ENCODE data around the gene PPP1R1B.
A peak's percentile ranks its signal among the peaks of the same experiment; 100 is the strongest.

The PPP1R1B gene

DNA sequence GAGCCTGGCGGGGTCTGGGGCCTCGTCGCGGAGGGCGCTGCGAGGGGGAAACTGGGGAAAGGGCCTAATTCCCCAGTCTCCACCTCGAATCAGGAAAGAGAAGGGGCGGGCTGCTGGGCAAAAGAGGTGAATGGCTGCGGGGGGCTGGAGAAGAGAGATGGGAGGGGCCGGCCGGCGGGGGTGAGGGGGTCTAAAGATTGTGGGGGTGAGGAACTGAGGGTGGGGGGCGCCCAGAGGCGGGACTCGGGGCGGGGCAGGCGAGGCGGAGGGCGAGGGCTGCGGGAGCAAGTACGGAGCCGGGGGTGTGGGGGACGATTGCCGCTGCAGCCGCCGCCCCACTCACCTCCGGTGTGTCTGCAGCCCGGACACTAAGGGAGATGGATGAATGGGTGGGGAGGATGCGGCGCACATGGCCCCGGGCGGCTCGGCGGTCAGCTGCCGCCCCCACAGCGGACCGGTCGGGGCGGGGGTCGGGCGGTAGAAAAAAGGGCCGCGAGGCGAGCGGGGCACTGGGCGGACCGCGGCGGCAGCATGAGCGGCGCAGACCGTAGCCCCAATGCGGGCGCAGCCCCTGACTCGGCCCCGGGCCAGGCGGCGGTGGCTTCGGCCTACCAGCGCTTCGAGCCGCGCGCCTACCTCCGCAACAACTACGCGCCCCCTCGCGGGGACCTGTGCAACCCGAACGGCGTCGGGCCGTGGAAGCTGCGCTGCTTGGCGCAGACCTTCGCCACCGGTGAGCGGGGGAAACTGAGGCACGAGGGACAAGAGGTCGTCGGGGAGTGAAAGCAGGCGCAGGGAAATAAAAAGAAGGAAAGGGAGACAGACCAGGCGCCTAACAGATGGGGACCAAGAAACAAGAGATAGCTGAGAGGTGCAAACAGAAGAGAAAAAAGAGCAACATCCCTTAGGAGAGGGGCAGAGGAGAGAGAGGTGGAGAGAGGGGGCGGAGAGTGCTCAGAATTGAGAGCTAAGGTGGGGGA is 41.5 kb downstream of the PPP1R1B start, which contains the start of gene PNMT:
TSS of gene PNMT (plus strand) at position 509 of the 980 bp plus-strand sequence. CDS start at position 532, 23 bp downstream.
- peak; percentile 85 for DNase-seq (ENCODE audit: low spot score)

DNA sequence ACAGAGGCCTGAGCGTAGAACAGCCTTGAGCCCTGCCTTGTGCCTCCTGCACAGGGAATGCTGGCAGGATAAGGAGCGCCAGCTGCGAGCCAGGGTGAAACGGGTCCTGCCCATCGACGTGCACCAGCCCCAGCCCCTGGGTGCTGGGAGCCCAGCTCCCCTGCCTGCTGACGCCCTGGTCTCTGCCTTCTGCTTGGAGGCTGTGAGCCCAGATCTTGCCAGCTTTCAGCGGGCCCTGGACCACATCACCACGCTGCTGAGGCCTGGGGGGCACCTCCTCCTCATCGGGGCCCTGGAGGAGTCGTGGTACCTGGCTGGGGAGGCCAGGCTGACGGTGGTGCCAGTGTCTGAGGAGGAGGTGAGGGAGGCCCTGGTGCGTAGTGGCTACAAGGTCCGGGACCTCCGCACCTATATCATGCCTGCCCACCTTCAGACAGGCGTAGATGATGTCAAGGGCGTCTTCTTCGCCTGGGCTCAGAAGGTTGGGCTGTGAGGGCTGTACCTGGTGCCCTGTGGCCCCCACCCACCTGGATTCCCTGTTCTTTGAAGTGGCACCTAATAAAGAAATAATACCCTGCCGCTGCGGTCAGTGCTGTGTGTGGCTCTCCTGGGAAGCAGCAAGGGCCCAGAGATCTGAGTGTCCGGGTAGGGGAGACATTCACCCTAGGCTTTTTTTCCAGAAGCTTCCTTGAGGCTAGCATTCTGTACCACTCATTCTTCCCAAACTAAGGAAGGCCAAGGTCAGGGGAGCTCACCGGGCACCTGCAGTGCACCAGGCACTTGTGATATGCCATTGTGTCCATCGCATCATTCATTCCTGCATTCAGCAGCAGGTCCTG is 43.4 kb downstream of the PPP1R1B start:
- DNase-seq (ENCODE audit: low spot score) = no peak

DNA sequence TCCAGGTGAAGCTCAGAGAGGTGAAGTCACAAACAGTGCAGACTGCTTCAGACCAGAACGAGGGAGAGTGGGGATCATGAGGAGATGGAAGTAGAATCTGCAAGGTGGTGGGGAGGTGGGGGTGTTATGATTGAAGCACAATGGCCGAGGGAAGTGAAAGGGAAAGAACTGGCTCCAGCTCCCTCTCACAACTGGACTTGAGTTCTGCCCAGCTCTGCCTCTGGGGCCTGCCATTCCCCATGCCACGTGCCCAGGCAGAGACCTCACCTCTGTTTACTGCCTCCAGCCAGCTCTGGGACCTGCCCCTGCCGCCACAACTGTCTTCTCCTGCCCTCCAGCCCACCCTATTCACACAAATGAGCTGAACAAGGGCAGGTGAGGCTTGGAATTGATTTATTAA is 44.0 kb downstream of the PPP1R1B start:
- DNase-seq (ENCODE audit: low spot score) = no peak

DNA sequence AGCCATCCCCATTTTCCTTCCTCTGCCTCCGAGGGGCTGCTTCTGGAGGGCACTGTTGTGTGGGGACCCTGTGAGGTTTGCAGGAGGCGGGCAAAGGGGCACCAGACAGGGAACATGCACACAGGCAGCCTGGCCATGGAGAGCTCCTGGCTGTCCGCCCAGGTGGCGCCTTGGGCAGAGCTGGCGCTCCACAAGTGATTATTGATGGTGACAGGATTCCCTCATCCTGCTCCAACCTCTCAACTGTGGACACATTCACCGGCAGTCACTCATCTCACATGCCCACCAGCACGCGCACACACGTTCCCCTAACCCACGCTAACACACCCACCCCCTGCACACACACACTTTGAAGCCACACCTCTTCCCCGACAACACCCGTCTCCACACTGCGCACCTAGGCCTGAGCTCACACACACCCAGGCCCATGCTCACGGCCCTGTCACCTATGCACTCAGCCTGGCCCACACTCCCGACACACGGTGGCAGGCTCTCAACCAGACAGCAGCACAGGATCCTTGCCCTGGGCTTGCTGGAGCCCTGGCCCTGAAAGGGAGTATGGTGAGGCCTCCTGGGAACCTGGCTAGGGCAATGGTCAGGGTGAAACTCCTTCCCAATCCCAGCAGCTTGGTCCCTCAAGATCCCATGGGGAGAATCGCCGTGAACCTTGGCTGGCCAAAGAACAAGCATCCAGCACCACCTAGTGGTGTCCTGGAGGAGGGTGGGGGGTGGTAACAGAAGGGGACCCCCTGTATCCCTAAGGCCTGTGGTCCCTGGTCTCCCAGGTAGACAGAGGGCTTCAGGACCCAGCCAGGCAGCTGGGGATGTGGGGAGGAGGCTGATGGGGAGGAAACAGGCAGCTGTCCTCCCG is 45.1 kb downstream of the PPP1R1B start:
- peak; percentile 85 for DNase-seq (ENCODE audit: low spot score)

DNA sequence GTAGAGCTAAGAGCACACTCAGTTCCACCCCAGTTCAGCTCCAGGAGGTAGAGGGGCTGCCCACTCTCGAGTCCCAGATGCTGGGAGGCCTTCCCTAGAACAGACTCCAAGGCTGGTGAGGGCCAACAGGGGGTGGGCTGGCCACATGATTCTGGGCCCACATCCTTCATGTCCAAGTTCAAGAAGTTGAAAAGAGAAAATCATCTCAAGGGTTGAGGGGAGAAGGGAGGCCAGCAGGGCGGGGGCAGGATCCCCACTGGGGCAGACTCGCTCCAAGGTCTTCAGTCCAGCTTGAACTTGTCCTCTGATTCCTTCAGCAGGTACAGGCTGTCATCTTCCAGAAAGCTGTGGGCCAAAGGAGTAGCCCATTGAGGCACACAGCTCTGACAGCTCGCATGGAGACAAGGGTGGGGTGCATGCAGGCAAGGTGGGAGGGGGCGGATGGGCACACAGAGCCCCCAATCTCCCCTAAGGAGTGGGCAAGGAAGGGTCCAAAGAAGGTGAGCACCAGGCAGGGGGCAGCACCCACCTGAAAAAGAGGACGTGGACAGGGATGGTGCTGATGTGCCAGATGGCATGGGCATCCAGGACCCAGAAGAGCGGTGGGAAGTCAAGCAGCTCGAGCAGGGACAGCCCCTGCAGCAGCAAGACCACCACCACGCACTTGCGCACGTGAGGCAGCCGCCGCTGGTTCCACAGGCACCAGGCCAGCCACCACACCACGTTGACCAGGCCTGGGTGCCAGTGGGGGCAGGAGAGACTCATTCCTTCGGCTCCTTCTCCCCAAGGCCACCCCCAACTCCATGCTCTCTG is 46.0 kb downstream of the PPP1R1B start:
- DNase-seq (ENCODE audit: low spot score) = no peak

DNA sequence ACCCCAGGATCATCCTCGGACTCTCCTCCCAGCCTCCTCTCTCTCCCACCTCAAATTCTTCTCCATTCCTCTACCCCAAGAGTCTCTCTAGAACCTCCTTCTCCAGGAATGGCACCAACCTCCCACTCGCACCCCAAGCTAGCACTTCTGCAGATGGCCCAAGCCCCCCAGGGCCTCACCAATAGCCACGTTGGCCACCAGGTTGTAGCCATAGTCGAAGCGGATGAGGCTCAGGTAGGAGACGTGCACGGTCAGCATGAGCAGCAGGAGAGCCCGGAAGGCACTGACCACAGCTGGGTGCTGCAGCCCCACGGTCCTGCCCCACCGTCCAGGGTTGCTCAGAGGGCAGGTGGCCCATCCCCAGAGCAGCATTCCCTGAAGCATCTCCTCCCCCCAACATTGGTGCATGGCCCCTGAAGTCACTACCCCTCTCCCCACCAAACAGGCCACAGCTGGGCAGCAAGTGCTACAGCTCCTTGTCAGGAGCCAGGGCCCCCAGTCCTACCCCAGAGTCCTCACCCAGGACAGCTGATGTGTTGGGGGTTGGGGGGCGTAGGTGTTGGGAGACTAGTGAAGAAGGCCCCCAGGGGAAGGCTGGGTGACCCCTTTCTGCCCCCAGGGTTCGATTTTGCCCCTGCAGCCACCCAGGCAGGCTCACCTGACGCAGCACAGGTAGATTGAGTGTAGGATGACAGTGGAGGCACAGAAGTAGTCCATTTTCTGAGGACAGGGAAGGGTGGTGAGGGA is 46.8 kb downstream of the PPP1R1B start:
- DNase-seq (ENCODE audit: low spot score) = no peak

DNA sequence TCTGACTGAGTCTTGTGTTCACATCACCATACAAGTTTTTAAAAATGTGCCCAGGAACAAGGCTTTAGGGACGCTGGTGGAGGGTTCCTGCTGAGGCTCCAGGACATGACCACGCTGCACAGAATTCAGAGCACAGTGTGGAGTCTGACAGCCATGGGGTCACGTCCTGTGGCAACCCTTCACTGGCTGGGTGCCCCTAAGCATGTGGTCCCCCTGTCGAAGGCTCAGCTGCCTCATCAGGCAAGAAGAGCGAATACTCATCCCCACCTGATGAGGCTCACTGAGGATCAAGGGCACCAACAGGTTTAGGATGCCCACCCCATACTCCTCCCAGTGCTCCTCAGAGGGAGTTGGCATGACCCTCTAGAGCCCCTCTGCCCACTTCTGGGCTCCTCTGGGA is 47.4 kb downstream of the PPP1R1B start:
- no peak for DNase-seq (ENCODE audit: low spot score)

DNA sequence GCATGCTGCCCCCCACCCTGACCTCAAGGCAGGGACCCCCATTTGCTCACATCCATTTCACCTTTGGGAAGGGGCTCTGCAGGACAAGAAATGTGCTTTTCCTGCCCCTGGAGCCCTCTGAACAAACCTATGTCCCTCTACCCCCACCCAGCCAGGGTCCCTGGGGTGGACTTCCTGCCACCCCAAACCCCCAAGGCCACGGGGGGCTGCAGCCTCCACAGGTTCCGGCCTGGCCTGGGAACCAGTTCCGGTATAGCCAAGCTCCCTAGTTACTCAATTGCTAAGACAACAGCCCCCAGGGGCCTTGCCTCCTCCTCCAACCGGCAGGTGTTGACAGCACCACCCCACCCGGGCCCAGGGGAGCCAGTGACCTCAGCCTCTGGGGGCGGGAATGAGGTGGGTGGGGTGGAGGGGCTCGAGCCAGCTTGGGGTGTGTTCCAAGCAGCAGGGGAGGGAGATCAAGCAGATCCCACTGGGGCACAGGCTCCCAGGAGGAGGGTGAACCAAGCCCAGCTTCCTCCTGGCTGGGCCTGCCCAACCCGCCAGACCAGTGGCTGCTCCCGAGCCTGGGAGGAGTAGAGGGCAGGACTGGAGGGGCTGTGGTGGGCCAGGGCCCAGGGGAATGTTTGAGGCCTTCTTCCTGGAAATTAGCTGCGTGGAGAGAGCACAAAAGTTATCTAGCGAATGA is 48.1 kb downstream of the PPP1R1B start:
- peak; percentile 67 for DNase-seq (ENCODE audit: low spot score)

DNA sequence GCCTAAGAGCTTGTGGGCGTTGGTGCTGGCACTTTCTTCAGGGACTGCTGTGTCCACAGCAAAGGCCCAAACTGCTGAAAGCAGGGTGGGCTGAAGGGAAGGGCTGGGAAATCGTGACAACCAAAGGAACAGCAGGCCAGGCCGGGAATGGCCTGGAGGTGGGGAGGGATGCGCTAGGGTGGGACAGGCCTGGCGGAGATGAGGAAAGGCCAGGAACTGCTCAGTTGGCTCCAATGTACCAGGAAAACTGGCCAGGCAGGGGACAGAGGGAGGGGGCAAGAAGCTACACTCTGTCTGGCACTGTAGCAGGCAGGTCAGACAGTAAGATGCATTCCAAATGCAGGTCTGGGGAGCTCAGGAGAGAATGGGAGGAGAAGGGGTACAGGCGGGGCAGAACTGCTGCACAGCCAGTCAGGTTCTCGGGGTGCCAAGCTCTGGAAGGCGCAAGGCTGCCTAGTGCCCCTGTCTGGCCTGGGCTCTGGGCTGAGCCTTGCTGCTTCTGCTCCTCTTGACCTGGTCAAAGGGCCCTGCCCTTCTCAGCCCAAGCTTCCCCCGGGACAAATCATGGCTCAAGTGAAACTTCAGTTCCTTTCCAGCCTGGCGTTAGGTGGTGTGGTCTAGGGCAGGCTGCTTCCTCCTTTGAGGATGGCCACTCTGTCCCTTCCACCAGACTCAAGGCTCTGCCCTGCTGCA is 48.8 kb downstream of the PPP1R1B start:
- no peak for DNase-seq (ENCODE audit: low spot score)

DNA sequence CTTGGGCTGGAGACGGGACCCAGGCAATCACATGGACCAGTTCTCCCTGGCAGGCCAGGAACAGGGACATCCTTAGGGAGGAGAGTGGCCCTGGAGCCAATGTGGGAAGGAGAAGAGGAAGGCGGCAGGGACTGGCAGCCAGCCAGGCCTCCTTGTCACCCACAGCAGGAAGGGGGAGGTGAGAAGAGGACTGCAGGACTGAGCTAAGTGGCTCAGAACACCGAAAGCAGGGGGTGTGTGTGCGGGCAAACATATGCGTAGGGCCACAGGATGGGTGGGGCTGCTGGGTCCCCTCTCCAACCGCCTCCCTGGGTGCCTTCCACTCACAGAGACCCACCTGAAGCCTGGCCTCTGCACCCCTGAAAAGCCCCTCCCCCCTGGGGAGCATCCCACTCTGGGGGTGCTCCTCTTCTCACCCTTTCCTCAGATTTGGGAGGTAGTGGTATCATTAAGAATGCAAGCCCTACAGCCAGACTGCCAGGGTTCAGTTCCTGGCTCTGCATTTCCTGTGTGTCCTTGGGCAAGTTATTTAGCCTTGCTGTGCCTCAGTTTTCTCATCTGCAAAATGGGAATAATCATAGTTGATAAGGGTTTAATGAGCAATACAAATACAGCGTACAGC is 49.6 kb downstream of the PPP1R1B start:
- DNase-seq (ENCODE audit: low spot score) = no peak

DNA sequence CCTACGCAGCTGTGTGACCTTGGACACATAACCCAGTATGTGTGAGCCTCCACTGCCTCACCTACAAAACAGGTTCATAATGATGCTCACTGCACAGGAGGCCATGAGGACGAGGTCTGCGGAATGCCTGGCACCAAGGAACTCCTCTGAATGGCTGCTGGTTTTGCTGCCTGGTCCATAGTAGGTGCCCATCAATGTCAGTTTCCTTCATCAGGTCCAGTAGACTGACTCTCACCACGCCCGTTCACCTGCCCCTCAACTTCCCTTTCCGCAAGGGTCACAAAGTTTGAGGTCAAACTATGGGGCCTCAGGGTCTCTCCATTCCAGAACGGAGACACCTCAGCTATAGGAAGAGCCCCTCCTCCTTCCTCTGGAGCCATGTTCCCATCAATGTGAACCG is 50.3 kb downstream of the PPP1R1B start:
- no peak for DNase-seq (ENCODE audit: low spot score)

DNA sequence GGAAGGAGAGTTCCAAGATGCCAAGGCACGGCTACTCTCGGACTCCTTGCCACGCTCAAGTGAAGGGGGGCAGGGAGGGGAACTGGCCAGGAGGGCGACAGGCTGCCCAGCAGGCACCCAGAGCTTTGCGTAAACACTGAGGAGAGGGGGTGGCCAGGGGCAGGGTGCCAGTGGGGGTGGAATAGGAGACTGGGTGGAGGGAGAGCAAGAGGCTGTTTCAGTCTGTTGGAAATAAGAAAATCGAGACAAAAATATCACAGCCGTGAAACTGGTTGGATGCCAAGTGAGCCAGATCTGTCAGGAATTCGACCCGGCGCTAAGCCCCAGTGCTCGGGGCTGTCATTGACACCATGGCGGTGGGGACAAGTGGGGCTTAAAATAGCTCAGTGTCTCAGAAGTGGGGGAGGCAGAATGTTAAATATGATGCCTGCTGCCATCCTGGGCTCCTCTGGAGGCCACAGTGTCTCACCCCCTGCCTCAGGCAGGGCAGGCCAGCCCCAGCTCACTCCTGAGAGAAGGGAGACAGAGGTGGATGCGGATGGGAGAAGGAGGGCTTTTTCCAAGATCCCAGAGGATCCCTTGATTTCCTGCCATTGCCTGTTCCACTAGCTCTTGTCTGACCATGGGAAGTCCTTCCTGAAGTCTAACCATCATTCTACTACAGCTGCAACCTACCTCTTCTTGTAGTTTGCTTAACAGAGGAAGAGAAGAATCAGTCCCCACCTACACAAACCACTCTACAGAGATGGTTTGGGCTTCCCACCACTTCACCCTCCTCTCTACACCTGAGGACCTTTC is 51.0 kb downstream of the PPP1R1B start:
- DNase-seq (ENCODE audit: low spot score) = no peak

DNA sequence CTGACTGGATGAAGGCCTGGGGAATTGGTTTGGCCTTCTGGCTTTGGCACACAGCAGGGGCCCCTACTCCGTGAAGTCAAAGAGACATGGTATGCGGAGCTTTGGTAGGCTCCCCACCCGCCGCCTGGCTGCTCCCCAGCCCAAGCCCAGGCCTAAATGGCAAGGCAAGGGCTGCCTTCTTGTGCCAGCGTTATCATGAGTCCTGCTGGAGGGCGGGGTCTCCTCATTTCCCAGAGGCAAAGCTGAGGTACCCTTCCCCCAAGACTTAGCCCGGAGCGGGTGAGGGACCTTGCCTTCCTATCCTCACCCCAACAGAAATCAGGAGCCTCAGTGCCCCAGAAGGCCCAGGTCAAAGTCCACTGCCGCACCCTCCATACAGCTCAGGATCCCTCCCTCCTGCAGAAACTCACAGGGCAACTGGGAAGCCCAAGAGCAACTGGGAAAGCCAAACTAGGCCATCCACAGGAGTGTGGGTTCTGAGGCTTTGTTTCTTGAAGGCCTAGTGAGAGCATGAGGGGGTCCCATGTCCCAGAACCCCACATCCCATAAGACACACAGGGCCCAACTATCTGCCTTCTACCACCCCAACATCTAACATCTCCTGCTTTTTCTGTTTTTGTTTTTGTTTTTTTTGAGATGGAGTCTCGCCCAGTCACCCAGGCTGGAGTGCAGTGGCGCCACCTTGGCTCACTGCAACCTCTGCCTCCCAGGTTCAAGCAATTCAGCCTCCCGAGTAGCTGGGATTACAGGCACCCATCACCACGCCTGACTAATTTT is 51.8 kb downstream of the PPP1R1B start:
- DNase-seq (ENCODE audit: low spot score) = no peak

DNA sequence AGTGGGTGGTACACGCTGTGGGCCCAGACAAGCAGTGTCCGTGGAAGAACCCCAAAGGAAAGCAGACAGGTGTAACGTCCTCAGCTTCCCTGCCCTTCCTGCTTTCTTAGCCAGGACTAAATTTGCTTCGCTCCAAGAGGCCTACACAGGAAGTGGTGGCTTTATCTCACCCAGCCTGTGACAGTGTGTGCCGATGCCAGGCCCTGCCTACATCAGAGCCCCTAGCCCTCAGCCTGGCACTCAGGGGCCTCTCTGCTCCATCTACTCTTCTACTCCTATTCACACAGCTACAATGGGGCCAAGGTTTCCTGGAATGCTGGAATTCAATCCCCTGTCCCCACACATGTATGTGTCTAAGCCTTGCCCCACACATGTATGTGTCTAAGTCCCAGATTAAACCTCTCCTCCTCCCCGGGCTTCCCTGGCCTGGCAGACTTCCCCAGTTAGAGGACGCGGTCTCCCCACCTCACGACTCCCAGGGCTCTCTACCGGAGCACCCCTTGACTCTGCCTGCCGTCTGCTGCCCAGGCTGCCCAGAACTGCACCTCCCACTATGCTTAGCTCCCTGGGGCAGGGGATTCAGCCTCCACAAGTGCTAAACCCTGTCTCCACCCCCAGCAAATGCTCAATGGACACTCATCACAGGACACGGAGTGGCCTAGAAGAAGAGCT is 52.9 kb downstream of the PPP1R1B start:
- DNase-seq (ENCODE audit: low spot score) = no peak

DNA sequence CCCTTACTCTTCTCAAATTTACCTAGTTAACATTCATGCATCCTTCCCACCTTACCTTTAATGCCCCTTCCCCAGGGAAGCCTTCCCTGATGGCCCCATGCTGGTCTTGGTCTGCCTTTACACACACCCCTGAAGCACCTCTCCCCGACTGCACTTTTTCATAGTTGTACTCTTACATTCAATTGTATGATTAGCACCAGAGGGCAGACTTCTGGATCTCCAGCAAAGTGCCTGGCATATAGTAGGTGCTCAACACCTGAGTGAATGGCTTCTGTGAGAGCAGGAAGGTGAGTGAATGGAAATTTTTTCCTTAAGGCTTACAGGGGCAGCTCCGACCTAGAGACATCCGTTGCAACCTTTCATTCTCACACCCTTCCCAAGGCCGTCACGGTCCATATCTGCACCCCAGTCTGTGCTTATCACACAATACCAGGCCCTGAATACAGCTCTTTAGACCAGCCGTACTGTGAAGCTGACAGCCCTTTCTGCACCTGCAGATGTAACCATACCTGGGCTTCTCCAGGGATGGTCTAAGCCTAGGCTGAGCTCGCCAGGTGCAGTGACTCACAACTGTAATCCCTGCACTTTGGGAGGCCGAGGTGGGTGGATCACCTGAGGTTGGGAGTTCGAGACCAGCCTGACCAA is 56.7 kb downstream of the PPP1R1B start:
- DNase-seq (ENCODE audit: low spot score) = no peak

Data from iPS-NIHi11 (cell line).